Measurements from ENCODE around the gene KDM1A. TPM values are rescaled to one million over a fixed set of nuclear protein-coding genes. Genes with fewer than 3 reads are reported as not detected.

KDM1A gene
- total RNA-seq, 1 experiment from 2014 or later = 204 TPM

DNA sequence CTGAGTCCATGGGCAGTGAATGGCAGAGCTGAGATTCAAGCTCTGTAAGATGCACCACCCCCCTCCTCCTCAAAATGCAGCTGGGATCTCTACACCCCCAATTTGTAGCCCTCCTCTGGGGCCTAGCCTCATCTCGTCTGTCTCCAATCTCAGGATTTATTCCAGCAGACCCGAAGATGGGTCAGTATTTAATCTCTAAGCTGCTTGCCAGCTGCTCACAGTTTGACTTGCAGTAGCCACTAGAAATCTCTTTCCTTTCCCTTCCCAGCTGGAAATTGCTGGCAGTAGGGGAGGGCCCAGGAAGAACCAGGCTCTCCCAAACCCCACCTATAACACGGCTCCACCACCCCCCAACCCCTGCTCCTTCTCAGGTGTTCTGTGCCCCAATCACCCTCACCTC lies 48.1 kb upstream of the KDM1A start:
- H4K8ac ChIP-seq (replicated peaks; ENCODE audit: insufficient read length, low read depth, low read length) = no peak overlapping the region
- H2BK15ac ChIP-seq (ENCODE audit: low read depth, low read length) = no peak overlapping the region
- no peak overlapping the region for H3K23ac ChIP-seq (ENCODE audit: insufficient read length, low read depth, low read length)
- WGBS (ENCODE audit: extremely low coverage, insufficient read length, low lambda C conversion rate) = no CpG with 5 or more reads among the region's 3 CpGs
- H3K4me3 Mint-ChIP-seq = no peak overlapping the region
- no peak overlapping the region for H3K56ac ChIP-seq (ENCODE audit: insufficient read length, low read depth, low read length)
- peaks cover 4 to 5% of the 10 kb centered on the region in 2 experiments; a peak in 3 of 5 replicates for H3K9me3 Mint-ChIP-seq
- H3K4me1 Mint-ChIP-seq = peaks cover 7 to 24% of the 10 kb centered on the region in 2 experiments
- H2BK5ac ChIP-seq (ENCODE audit: insufficient read length, low read length) = no peak overlapping the region
- no peak overlapping the region for H4K91ac ChIP-seq (ENCODE audit: insufficient read length, low read depth, low read length)
- no peaks in the 10 kb centered on the region for H4K20me1 ChIP-seq (ENCODE audit: control insufficient read depth, insufficient read depth, insufficient read length)
- H3K14ac ChIP-seq (ENCODE audit: insufficient read depth, low read length) = no peak overlapping the region
- H3K4me2 ChIP-seq (ENCODE audit: insufficient read depth, insufficient read length, low read length) = no peak overlapping the region
- no peak overlapping the region for H3K27ac ChIP-seq (ENCODE audit: insufficient read length, low read depth, low read length)
- no peak overlapping the region for H2AFZ ChIP-seq (ENCODE audit: low read length)
- H3K27ac Mint-ChIP-seq = no peak overlapping the region; a peak in 1 of 7 replicates
- no peaks in the 10 kb centered on the region; the same call in 1 of the 2 replicates for H3K4me1 ChIP-seq (ENCODE audit: insufficient read depth, low read length)
- no peak overlapping the region for H3K18ac ChIP-seq (ENCODE audit: insufficient read length, low read depth, low read length)
- no peak overlapping the region for H2BK20ac ChIP-seq (ENCODE audit: low read depth, low read length, poor library complexity, severe bottlenecking)
- H3K27me3 Mint-ChIP-seq (ENCODE audit: low read depth) = peaks cover 28% of the 10 kb centered on the region
- no peak overlapping the region for H2AK5ac ChIP-seq (ENCODE audit: insufficient read length, low read length)
- H2BK12ac ChIP-seq (ENCODE audit: insufficient read length, low read depth, low read length) = no peak overlapping the region
- TF ChIP-seq, protein P1, sequence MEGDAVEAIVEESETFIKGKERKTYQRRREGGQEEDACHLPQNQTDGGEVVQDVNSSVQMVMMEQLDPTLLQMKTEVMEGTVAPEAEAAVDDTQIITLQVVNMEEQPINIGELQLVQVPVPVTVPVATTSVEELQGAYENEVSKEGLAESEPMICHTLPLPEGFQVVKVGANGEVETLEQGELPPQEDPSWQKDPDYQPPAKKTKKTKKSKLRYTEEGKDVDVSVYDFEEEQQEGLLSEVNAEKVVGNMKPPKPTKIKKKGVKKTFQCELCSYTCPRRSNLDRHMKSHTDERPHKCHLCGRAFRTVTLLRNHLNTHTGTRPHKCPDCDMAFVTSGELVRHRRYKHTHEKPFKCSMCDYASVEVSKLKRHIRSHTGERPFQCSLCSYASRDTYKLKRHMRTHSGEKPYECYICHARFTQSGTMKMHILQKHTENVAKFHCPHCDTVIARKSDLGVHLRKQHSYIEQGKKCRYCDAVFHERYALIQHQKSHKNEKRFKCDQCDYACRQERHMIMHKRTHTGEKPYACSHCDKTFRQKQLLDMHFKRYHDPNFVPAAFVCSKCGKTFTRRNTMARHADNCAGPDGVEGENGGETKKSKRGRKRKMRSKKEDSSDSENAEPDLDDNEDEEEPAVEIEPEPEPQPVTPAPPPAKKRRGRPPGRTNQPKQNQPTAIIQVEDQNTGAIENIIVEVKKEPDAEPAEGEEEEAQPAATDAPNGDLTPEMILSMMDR (conservative IDR thresholded peaks at IDR 0.05) = no peak
- no peak overlapping the region for H4K5ac ChIP-seq (ENCODE audit: insufficient read length, low read depth, low read length)
- no peaks in the 10 kb centered on the region; the same call in 1 of the 2 replicates for H3K27me3 ChIP-seq (ENCODE audit: insufficient read depth, low read length)
- H3K36me3 Mint-ChIP-seq (ENCODE audit: insufficient read depth in 1 of 3, low read depth in 3 of 3) = no peaks in the 10 kb centered on the region; a peak in 2 of 7 replicates
- no peaks in the 10 kb centered on the region for H3K9me3 ChIP-seq (ENCODE audit: control insufficient read depth, low read depth, low read length)
- H3K79me2 ChIP-seq (ENCODE audit: insufficient read depth, low read length) = no peaks in the 10 kb centered on the region; the same call in 1 of the 2 replicates
- no peak overlapping the region for H3K4ac ChIP-seq (ENCODE audit: low read depth, low read length)
- no peak overlapping the region for H2BK120ac ChIP-seq (ENCODE audit: low read depth, low read length, poor library complexity, severe bottlenecking)
- no peaks in the 10 kb centered on the region for H3K23me2 ChIP-seq (ENCODE audit: insufficient read length, low read depth, low read length, poor library complexity, severe bottlenecking)
- DNase-seq = no peak
- no peak overlapping the region for H3T11ph ChIP-seq (ENCODE audit: low read length)
- no peaks in the 10 kb centered on the region for H3K79me1 ChIP-seq (ENCODE audit: insufficient read depth, low read depth, low read length, poor library complexity, severe bottlenecking)
- no peak overlapping the region for H3K9ac ChIP-seq (ENCODE audit: extremely low read depth, insufficient read length, low read length)

All from H9 (cell line).